Measurements from ENCODE around the gene CSF2RB.

Gene CSF2RB

GRCh38 chr22:36922711-36923110 is 9.3 kb downstream of the CSF2RB start:
- no peak overlapping the region for H3K27ac ChIP-seq
- TF ChIP-seq CTCF (IDR thresholded peaks at IDR 0.05; ENCODE audit: low read depth, low read length), result no peak
- no peak overlapping the region for H3K4me3 ChIP-seq (ENCODE audit: low read depth, low read length)
- H3K27me3 ChIP-seq (ENCODE audit: insufficient read depth, low read depth, severe bottlenecking), result peaks cover 67% of the 10 kb centered on the region
- DNase-seq, result no peak
- no peaks in the 10 kb centered on the region for H3K36me3 ChIP-seq
- peaks cover 3% of the 10 kb centered on the region for H3K9me3 ChIP-seq (ENCODE audit: severe bottlenecking)

DNA sequence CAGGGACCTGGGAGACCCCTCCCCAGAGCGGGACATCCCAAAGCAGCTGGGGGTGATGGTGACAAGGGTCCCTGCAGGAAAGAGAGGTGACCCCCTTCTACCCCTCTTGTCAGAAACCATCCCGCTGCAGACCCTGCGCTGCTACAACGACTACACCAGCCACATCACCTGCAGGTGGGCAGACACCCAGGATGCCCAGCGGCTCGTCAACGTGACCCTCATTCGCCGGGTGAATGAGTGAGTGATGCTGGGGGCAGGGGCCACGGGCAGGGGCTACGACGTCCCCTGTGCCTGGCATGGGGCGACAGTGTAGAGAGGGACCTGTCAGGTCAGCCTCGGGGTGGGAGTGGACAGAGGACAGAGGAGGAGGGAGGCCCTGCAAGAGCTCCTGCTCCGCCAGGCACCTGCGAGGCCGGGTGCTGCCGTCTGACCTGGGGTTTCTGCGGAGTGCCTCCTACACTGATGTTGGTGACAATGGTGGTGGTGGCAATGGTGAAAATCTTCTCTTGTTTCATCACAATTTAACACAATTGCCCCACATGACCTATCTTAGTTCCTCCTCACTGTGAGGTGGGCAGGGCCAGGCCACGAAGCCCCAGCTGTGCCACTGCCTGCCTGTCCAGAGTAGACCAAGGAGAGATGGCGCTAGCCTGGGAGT is 9.8 kb downstream of the CSF2RB start:
- no peaks in the 10 kb centered on the region for H3K36me3 ChIP-seq
- no peak for DNase-seq
- H3K27me3 ChIP-seq (ENCODE audit: insufficient read depth, low read depth, severe bottlenecking), result peaks cover 70% of the 10 kb centered on the region
- no peak overlapping the region for H3K27ac ChIP-seq
- no peak overlapping the region for H3K4me3 ChIP-seq (ENCODE audit: low read depth, low read length)
- TF ChIP-seq CTCF (IDR thresholded peaks at IDR 0.05; ENCODE audit: low read depth, low read length), result no peak
- H3K9me3 ChIP-seq (ENCODE audit: severe bottlenecking), result peaks cover 3% of the 10 kb centered on the region

DNA sequence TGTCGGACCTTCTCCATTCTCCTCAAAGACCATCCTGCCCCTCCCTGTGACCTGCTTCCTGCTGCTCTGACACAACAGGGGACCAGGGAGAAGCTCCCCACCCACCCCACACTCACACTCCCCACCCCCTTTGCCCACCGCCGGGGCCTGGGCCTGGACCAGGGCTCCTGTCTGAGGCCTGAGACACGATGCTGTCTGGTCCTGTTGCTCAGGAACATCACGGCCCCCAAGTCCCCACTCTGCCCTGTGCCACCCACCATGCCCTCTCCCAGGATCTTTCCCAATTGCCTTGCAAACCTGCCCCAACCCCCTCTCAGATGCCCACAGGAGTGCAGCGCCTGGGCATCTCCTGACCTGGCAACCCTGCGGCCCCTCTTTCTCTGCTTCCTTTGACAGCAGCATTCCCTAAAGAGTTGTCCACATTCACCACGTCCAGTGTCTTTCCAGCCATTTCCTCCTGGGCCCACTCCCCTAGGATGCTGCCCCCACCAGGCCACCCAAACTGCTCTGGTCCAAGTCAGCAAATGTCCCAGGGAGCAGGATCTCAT is 10.8 kb downstream of the CSF2RB start:
- no peak for TF ChIP-seq CTCF (IDR thresholded peaks at IDR 0.05; ENCODE audit: low read depth, low read length)
- Histone ChIP-seq H3K4me3 (ENCODE audit: low read depth, low read length) (no peak overlapping the region), H3K9me3 (ENCODE audit: severe bottlenecking) (no peaks in the 10 kb centered on the region), H3K36me3 (no peaks in the 10 kb centered on the region), H3K27ac (no peak overlapping the region), H3K27me3 (ENCODE audit: insufficient read depth, low read depth, severe bottlenecking) (peaks cover 73% of the 10 kb centered on the region)
- DNase-seq, result no peak

DNA sequence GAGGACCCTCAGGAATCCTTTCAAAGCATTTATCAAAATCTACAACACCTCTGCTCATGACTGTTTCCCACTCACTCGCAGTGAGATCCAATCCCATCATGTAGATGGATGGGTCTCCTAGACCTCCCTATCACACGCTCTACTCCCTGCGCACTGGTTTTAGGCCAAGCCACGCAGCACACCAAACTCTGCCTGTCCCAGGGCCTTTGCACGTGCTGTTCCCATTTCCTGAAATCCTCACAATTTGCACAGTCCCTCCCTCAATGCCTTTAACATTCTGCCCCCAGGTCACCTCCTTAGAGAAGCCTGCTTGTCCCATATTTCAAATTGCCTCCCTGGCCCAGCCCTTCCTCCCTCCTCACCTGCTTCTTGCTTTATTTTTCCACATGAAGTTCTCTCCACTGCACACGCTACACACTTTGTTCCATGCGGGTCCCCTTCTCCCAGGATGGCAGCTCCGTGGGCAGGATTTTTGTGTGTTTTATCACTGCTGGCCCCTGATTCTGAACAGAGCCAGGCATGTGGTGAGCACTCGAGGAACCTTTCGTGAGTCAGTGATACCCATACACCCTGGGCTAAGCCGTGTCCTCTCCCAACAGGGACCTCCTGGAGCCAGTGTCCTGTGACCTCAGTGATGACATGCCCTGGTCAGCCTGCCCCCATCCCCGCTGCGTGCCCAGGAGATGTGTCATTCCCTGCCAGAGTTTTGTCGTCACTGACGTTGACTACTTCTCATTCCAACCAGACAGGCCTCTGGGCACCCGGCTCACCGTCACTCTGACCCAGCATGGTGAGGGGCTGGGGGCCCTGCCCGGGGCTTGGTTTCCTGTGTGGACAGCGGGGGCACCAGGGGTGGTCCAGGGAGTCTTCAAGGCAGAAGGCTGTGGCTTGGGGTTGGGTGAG is 12.2 kb downstream of the CSF2RB start:
- no peaks in the 10 kb centered on the region for H3K36me3 ChIP-seq
- no peak for TF ChIP-seq CTCF (IDR thresholded peaks at IDR 0.05; ENCODE audit: low read depth, low read length)
- no peak overlapping the region for H3K4me3 ChIP-seq (ENCODE audit: low read depth, low read length)
- no peak for DNase-seq
- peaks cover 79% of the 10 kb centered on the region for H3K27me3 ChIP-seq (ENCODE audit: insufficient read depth, low read depth, severe bottlenecking)
- no peak overlapping the region for H3K27ac ChIP-seq
- H3K9me3 ChIP-seq (ENCODE audit: severe bottlenecking), result no peaks in the 10 kb centered on the region

DNA sequence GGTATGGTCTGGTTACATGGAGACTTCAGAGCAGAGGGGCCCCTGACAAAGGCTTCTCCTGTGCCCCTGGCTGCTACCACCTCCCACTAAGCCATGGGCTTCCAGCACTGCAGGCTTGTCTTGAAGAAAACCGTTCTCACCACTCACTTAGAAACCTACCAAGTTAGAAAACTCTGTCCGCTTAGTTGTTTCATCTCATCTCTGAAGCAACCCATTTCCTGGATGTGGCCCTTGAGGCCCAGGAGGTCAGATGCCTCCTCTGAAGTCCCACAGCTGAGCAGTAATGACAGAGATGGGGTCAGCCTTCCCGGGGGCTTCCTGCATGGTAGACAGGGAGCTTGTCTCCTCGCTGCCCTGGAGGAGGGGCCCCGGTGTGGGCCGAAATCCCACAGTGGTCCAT is 12.9 kb downstream of the CSF2RB start:
- peaks cover 86% of the 10 kb centered on the region for H3K27me3 ChIP-seq (ENCODE audit: insufficient read depth, low read depth, severe bottlenecking)
- H3K36me3 ChIP-seq, result no peaks in the 10 kb centered on the region
- H3K9me3 ChIP-seq (ENCODE audit: severe bottlenecking), result no peaks in the 10 kb centered on the region
- no peak for DNase-seq
- no peak for TF ChIP-seq CTCF (IDR thresholded peaks at IDR 0.05; ENCODE audit: low read depth, low read length)
- H3K4me3 ChIP-seq (ENCODE audit: low read depth, low read length), result no peak overlapping the region
- H3K27ac ChIP-seq, result no peak overlapping the region

Data from WERI-Rb-1 (cell line).